ENCODE measurements around the gene IL34. TPM values are rescaled to one million over a fixed set of nuclear protein-coding genes. Genes with fewer than 3 reads are reported as not detected.

Gene IL34
- total and polyA plus RNA-seq, 2 of the 13 experiments (the other 11 are each of a cell fraction or from before 2014, with no cell fraction given), result 1.2 to 1.3 TPM

GRCh38 chr16:70683146-70683944 lies 37.0 kb downstream of the IL34 start (continued):
- TF ChIP-seq PREB (CRISPR knock-in tag; IDR thresholded peaks at IDR 0.05), result no peak
- TF ChIP-seq CHCHD3 (CRISPR knock-in tag; IDR thresholded peaks at IDR 0.05), result no peak
- no peak for TF ChIP-seq SNAPC2 (CRISPR knock-in tag; IDR thresholded peaks at IDR 0.05)
- no peak for TF ChIP-seq KAT7 (CRISPR knock-in tag; IDR thresholded peaks at IDR 0.05; ENCODE audit: borderline replicate concordance)
- TF ChIP-seq ZNF446 (CRISPR knock-in tag; IDR thresholded peaks at IDR 0.05), result 0 out of 2 replicates have a peak, but pooled peaks have one; percentile 54
- TF ChIP-seq HMGXB4 (CRISPR knock-in tag; IDR thresholded peaks at IDR 0.05; ENCODE audit: borderline replicate concordance in 1 of 2, low read depth in 1 of 2), result peak in 1 of 2 experiments; percentile 46; a peak in 2 of 4 replicates
- TF ChIP-seq, protein P1, sequence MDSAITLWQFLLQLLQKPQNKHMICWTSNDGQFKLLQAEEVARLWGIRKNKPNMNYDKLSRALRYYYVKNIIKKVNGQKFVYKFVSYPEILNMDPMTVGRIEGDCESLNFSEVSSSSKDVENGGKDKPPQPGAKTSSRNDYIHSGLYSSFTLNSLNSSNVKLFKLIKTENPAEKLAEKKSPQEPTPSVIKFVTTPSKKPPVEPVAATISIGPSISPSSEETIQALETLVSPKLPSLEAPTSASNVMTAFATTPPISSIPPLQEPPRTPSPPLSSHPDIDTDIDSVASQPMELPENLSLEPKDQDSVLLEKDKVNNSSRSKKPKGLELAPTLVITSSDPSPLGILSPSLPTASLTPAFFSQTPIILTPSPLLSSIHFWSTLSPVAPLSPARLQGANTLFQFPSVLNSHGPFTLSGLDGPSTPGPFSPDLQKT (CRISPR knock-in tag; IDR thresholded peaks at IDR 0.05; ENCODE audit: borderline replicate concordance), result peak; percentile 18; the same call in 1 of the 2 replicates
- TF ChIP-seq MED1 (CRISPR knock-in tag; IDR thresholded peaks at IDR 0.05), result peak; percentile 45
- no peak for TF ChIP-seq ZBTB20 (CRISPR knock-in tag; IDR thresholded peaks at IDR 0.05; ENCODE audit: borderline replicate concordance, low read depth)
- TF ChIP-seq SOX6 (IDR thresholded peaks at IDR 0.05), result no peak
- peak; percentile 71 for TF ChIP-seq SOX6 (CRISPR knock-in tag; IDR thresholded peaks at IDR 0.05)
- TF ChIP-seq ZNF770 (CRISPR knock-in tag; IDR thresholded peaks at IDR 0.05), result peak; percentile 71; the same call in 1 of the 2 replicates
- no peak for TF ChIP-seq HNRNPUL1 (IDR thresholded peaks at IDR 0.05; ENCODE audit: low read depth, low read length)
- no peak for TF ChIP-seq TBP (CRISPR knock-in tag; IDR thresholded peaks at IDR 0.05)
- TF ChIP-seq ATF4 (CRISPR knock-in tag; IDR thresholded peaks at IDR 0.05), result no peak
- TF ChIP-seq, protein P2, sequence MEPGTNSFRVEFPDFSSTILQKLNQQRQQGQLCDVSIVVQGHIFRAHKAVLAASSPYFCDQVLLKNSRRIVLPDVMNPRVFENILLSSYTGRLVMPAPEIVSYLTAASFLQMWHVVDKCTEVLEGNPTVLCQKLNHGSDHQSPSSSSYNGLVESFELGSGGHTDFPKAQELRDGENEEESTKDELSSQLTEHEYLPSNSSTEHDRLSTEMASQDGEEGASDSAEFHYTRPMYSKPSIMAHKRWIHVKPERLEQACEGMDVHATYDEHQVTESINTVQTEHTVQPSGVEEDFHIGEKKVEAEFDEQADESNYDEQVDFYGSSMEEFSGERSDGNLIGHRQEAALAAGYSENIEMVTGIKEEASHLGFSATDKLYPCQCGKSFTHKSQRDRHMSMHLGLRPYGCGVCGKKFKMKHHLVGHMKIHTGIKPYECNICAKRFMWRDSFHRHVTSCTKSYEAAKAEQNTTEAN (CRISPR knock-in tag; conservative IDR thresholded peaks at IDR 0.05), result 0 out of 2 replicates have a peak, but pooled peaks have one; percentile 41
- peak; percentile 68; the same call in 1 of the 2 replicates for TF ChIP-seq POGK (CRISPR knock-in tag; conservative IDR thresholded peaks at IDR 0.05)
